ENCODE measurements around the gene PRDM16.

GRCh38 chr1:3460672-3461131 is 391.7 kb downstream of the PRDM16 start:
- TF ChIP-seq CTCF (IDR thresholded peaks at IDR 0.05) (no peak), EP300 (IDR thresholded peaks at IDR 0.05; ENCODE audit: low read depth) (no peak), POLR2A (IDR thresholded peaks at IDR 0.05) (no peak)
